KMS-11 (cell line): ENCODE measurements around the gene THRB.

ENCODE experiments used
- H2AFZ ChIP-seq: fragments of 200-600 bp; sonication (generic); 2 replicates; pipeline ENCODE4 v1.6.1; 2016; ENCODE audit warnings: antibody characterized with exemption, mixed run types, low read depth
- H3K27ac ChIP-seq: fragments of 200-600 bp; sonication (generic); 2 replicates; pipeline ENCODE4 v1.6.1; 2016; ENCODE audit warnings: mild to moderate bottlenecking, mixed run types
- H3K27me3 ChIP-seq: fragments of 200-600 bp; sonication (generic); 2 replicates; pipeline ENCODE4 v1.6.1; 2017; ENCODE audit warnings: mild to moderate bottlenecking, low read depth, mixed run types, moderate library complexity; ENCODE audit not compliant: insufficient read depth
- H3K36me3 ChIP-seq: fragments of 200-600 bp; sonication (generic); 2 replicates; pipeline ENCODE4 v1.6.1; 2017; ENCODE audit warnings: mild to moderate bottlenecking, mixed run types; ENCODE audit not compliant: insufficient read depth
- H3K4me1 ChIP-seq: fragments of 200-600 bp; sonication (generic); 2 replicates; pipeline ENCODE4 v1.6.1; 2016; ENCODE audit warnings: mild to moderate bottlenecking, low read depth, mixed run types; ENCODE audit not compliant: poor library complexity, severe bottlenecking
- H3K4me2 ChIP-seq: fragments of 200-600 bp; sonication (generic); 2 replicates; pipeline ENCODE4 v1.7.0; 2016; ENCODE audit warnings: mild to moderate bottlenecking, mixed run types
- H3K4me3 ChIP-seq: fragments of 200-600 bp; sonication (generic); IDR thresholded peaks from 2 replicates; pipeline ENCODE4 v1.6.1; 2017; ENCODE audit warnings: low read depth, low read length, mixed read lengths; ENCODE audit not compliant: insufficient read depth
- H3K79me2 ChIP-seq: fragments of 200-600 bp; sonication (generic); 2 replicates; pipeline ENCODE4 v1.6.1; 2016; ENCODE audit warnings: low read depth, mixed run types; ENCODE audit not compliant: insufficient read depth
- H3K9ac ChIP-seq: fragments of 200-600 bp; sonication (generic); 2 replicates; pipeline ENCODE4 v1.6.1; 2016; ENCODE audit warnings: mild to moderate bottlenecking, mixed run types
- H4K20me1 ChIP-seq: fragments of 200-600 bp; sonication (generic); 2 replicates; pipeline ENCODE4 v1.6.1; 2016; ENCODE audit warnings: mild to moderate bottlenecking, mixed run types; ENCODE audit not compliant: insufficient read depth
- TF ChIP-seq, protein P1 (sequence below): fragments of 200-600 bp; sonication (generic); conservative IDR thresholded peaks from 2 replicates; pipeline ENCODE4 v1.6.1; 2017; ENCODE audit warnings: low read depth, mild to moderate bottlenecking, antibody characterized with exemption, low read length, moderate library complexity, mixed read lengths

THRB gene

GRCh38 chr3:24538891-24539290, 44.2 kb upstream of the THRB start:
- TF ChIP-seq, protein P1, sequence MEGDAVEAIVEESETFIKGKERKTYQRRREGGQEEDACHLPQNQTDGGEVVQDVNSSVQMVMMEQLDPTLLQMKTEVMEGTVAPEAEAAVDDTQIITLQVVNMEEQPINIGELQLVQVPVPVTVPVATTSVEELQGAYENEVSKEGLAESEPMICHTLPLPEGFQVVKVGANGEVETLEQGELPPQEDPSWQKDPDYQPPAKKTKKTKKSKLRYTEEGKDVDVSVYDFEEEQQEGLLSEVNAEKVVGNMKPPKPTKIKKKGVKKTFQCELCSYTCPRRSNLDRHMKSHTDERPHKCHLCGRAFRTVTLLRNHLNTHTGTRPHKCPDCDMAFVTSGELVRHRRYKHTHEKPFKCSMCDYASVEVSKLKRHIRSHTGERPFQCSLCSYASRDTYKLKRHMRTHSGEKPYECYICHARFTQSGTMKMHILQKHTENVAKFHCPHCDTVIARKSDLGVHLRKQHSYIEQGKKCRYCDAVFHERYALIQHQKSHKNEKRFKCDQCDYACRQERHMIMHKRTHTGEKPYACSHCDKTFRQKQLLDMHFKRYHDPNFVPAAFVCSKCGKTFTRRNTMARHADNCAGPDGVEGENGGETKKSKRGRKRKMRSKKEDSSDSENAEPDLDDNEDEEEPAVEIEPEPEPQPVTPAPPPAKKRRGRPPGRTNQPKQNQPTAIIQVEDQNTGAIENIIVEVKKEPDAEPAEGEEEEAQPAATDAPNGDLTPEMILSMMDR = no peak
- H3K27ac ChIP-seq = no peak overlapping the region
- H3K9ac ChIP-seq = no peak overlapping the region
- no peaks in the 10 kb centered on the region for H3K27me3 ChIP-seq
- H3K4me2 ChIP-seq = no peak overlapping the region
- H4K20me1 ChIP-seq = no peaks in the 10 kb centered on the region
- no peaks in the 10 kb centered on the region for H3K36me3 ChIP-seq
- H3K4me3 ChIP-seq = no peak overlapping the region
- H3K79me2 ChIP-seq = no peaks in the 10 kb centered on the region
- no peaks in the 10 kb centered on the region for H3K4me1 ChIP-seq
- no peak overlapping the region for H2AFZ ChIP-seq

DNA sequence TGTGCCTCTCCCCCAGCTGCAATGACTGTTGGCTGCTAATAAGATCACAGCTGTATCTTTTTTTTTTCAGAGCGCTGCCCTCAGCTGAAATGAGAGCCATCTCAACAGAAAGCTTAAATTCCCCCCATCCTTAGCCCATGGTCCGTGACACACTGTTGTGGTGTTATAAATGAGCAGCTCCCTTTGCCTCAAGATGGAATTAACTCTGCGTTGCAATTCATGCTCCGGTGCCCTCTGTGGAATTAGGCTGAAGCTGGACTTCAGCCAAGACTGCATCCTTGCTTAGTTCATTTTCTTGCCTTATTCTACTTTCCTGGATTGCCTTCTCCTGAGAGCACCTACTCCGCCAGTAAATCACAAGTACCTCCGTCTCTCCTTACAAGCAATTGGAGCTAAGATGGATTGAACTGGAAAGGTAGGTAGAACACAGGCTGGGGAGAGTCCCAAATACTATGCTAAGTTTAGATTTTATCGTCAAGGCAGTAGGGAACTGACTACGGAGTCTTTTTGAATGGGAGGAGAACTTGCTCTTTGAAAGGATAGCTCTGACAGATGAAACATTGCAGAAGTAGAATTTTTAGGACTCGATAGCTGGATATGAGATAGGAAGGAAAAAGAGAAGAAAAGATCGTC, 39.0 kb upstream of the THRB start:
- no peak overlapping the region for H2AFZ ChIP-seq
- H3K4me1 ChIP-seq = no peaks in the 10 kb centered on the region

DNA sequence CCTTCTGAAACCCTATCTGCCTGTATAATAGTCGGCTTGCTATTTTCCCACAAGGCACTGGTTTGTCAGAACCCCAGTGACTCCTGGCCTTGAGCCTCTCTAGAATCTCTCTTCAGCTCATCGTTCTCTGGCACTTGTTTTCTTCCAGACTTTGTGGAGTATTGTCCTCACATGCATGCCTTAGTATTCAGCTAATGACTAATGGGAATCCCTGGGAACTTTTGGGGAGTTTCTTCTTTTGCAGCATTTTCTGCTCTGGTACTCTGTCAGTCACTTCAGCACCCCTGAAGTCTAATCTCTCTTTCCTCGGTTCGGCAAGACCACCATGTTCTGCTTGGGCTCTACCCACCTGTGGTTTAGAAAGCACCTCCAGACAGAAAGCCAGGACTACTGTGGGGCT, 35.8 kb upstream of the THRB start:
- no peak overlapping the region for H3K4me2 ChIP-seq
- H4K20me1 ChIP-seq = no peaks in the 10 kb centered on the region
- H3K27me3 ChIP-seq = no peaks in the 10 kb centered on the region
- H3K9ac ChIP-seq = no peak overlapping the region
- no peak overlapping the region for H3K4me3 ChIP-seq
- no peak overlapping the region for H3K27ac ChIP-seq
- TF ChIP-seq, protein P1 = no peak
- H2AFZ ChIP-seq = no peak overlapping the region
- H3K36me3 ChIP-seq = no peaks in the 10 kb centered on the region
- H3K4me1 ChIP-seq = no peaks in the 10 kb centered on the region
- H3K79me2 ChIP-seq = no peaks in the 10 kb centered on the region

More for the DNA sequence above, 39.0 kb upstream of the THRB start:
- Histone ChIP-seq H3K4me2 (no peak overlapping the region), H3K4me3 (no peak overlapping the region), H3K27ac (no peak overlapping the region), H3K79me2 (no peaks in the 10 kb centered on the region), H3K36me3 (no peaks in the 10 kb centered on the region), H3K27me3 (no peaks in the 10 kb centered on the region), H4K20me1 (no peaks in the 10 kb centered on the region), H3K9ac (no peak overlapping the region)
- TF ChIP-seq, protein P1 = no peak

GRCh38 chr3:24529210-24529609, 34.6 kb upstream of the THRB start:
- H3K27ac ChIP-seq = no peak overlapping the region
- H3K79me2 ChIP-seq = no peaks in the 10 kb centered on the region
- H2AFZ ChIP-seq = no peak overlapping the region
- no peak overlapping the region for H3K4me3 ChIP-seq
- H3K4me2 ChIP-seq = no peak overlapping the region
- no peaks in the 10 kb centered on the region for H4K20me1 ChIP-seq
- H3K36me3 ChIP-seq = no peaks in the 10 kb centered on the region
- no peaks in the 10 kb centered on the region for H3K27me3 ChIP-seq
- no peaks in the 10 kb centered on the region for H3K4me1 ChIP-seq
- TF ChIP-seq, protein P1 = no peak
- H3K9ac ChIP-seq = no peak overlapping the region
